ENCODE measurements around the gene DAZL.

The DAZL gene

GRCh38 chr3:16546186-16547010, 58.8 kb downstream of the DAZL start:
- CTCF ChIA-PET, result interaction anchor here (0.6 to 2.8 kb wide), 4 partner anchors 29 to 277 kb away, joined by 3 to 10 read pairs (median 4); no protein-coding TSS in a partner anchor

GRCh38 chr3:16545413-16546185, 59.6 kb downstream of the DAZL start:
- no peak overlapping the region for H3K4me3 ChIP-seq (ENCODE audit: low read depth, low read length)
- no peak overlapping the region for H3K27ac ChIP-seq (ENCODE audit: extremely low read depth, low read depth, low read length)
- H3K36me3 ChIP-seq (ENCODE audit: control insufficient read depth in 2 of 2, insufficient read depth in 1 of 2, low read length in 2 of 2), result no peaks in the 10 kb centered on the region
- no peaks in the 10 kb centered on the region for H3K9me3 ChIP-seq (ENCODE audit: control insufficient read depth, insufficient read depth, low read depth, low read length)
- ChIA-PET POLR2A (no interaction called here), CTCF (interaction anchor here (1.2 to 2.8 kb wide), 2 partner anchors 255 to 276 kb away, joined by 4 to 10 read pairs; no protein-coding TSS in a partner anchor)
- no peaks in the 10 kb centered on the region for H3K4me1 ChIP-seq (ENCODE audit: control insufficient read depth, insufficient read depth, low read length)
- TF ChIP-seq ZNF366 (tag by site-specific recombination; conservative IDR thresholded peaks at IDR 0.05) (no peak), ZFP3 (tag by site-specific recombination; IDR thresholded peaks at IDR 0.05; ENCODE audit: low read depth) (no peak)

More at GRCh38 chr3:16546186-16547010, 58.8 kb downstream of the DAZL start:
- H3K36me3 ChIP-seq (ENCODE audit: control insufficient read depth in 2 of 2, insufficient read depth in 1 of 2, low read length in 2 of 2), result no peaks in the 10 kb centered on the region
- H3K4me3 ChIP-seq (ENCODE audit: low read depth, low read length), result no peak overlapping the region
- no peak overlapping the region for H3K27ac ChIP-seq (ENCODE audit: extremely low read depth, low read depth, low read length)
- no peaks in the 10 kb centered on the region for H3K4me1 ChIP-seq (ENCODE audit: control insufficient read depth, insufficient read depth, low read length)
- H3K9me3 ChIP-seq (ENCODE audit: control insufficient read depth, insufficient read depth, low read depth, low read length), result no peaks in the 10 kb centered on the region
- no peak for TF ChIP-seq PRDM2 (tag by site-specific recombination; IDR thresholded peaks at IDR 0.05; ENCODE audit: borderline replicate concordance)
- no peak for TF ChIP-seq ZNF548 (tag by site-specific recombination; IDR thresholded peaks at IDR 0.05)
- TF ChIP-seq ZNF510 (tag by site-specific recombination; IDR thresholded peaks at IDR 0.05; ENCODE audit: insufficient replicate concordance), result no peak
- TF ChIP-seq ZNF302 (tag by site-specific recombination; IDR thresholded peaks at IDR 0.05; ENCODE audit: low read depth), result no peak
- no peak for TF ChIP-seq EGR2 (tag by site-specific recombination; IDR thresholded peaks at IDR 0.05; ENCODE audit: low read depth)
- POLR2A ChIA-PET, result no interaction called here

- Histone ChIP-seq H3K4me3 (ENCODE audit: low read depth, low read length) (no peak overlapping the region), H3K36me3 (ENCODE audit: control insufficient read depth in 2 of 2, insufficient read depth in 1 of 2, low read length in 2 of 2) (no peaks in the 10 kb centered on the region), H3K9me3 (ENCODE audit: control insufficient read depth, insufficient read depth, low read depth, low read length) (no peaks in the 10 kb centered on the region), H3K4me1 (ENCODE audit: control insufficient read depth, insufficient read depth, low read length) (no peaks in the 10 kb centered on the region), H3K27ac (ENCODE audit: extremely low read depth, low read depth, low read length) (no peak overlapping the region)
- TF ChIP-seq REST (tag by site-specific recombination; IDR thresholded peaks at IDR 0.05) (no peak), ZBTB7A (tag by site-specific recombination; IDR thresholded peaks at IDR 0.05; ENCODE audit: low read depth) (no peak), ZNF221 (tag by site-specific recombination; IDR thresholded peaks at IDR 0.05; ENCODE audit: borderline replicate concordance) (no peak)
- POLR2A ChIA-PET, result no interaction called here
- CTCF ChIA-PET, result interaction anchor here (0.6 to 0.7 kb wide), 2 partner anchors 128 to 253 kb away, joined by 3 read pairs; no protein-coding TSS in a partner anchor
These were observed 61.9 kb downstream of the DAZL start for GRCh38 chr3:16543242-16543864.

Measured in HEK293 (cell line).